Effector memory CD4-positive, alpha-beta T cell (primary cell): ENCODE results near the gene MGRN1.

Source experiments
- DNase-seq, 3 donors: peaks; one replicate each; pipeline ENCODE4 v3.0.0-alpha.2; 2020
- H3K27ac ChIP-seq: 2 replicates; pipeline ENCODE4 v1.7.0; 2013; ENCODE audit warnings: mild to moderate bottlenecking, low read length, moderate library complexity; ENCODE audit not compliant: insufficient read depth, poor library complexity, severe bottlenecking
- H3K27me3 ChIP-seq: replicated peaks from 2 replicates; pipeline ENCODE4 v1.7.0; 2013; ENCODE audit warnings: mild to moderate bottlenecking, low read length; ENCODE audit not compliant: insufficient read depth, control insufficient read depth, poor library complexity, severe bottlenecking
- H3K36me3 ChIP-seq: 2 replicates; pipeline ENCODE4 v1.7.0; 2013; ENCODE audit warnings: mild to moderate bottlenecking, low read length, moderate library complexity; ENCODE audit not compliant: control insufficient read depth, insufficient read depth
- H3K4me1 ChIP-seq: 2 replicates; pipeline ENCODE4 v1.7.0; 2013; ENCODE audit warnings: low read length, mild to moderate bottlenecking; ENCODE audit not compliant: control insufficient read depth, insufficient read depth, poor library complexity, severe bottlenecking
- H3K4me3 ChIP-seq: 2 replicates; pipeline ENCODE4 v1.7.0; 2013; ENCODE audit warnings: low read length, low read depth, mild to moderate bottlenecking; ENCODE audit not compliant: insufficient read depth, poor library complexity, severe bottlenecking
- H3K9me3 ChIP-seq: 2 replicates; pipeline ENCODE4 v1.7.0; 2013; ENCODE audit warnings: mild to moderate bottlenecking, low read length, moderate library complexity; ENCODE audit not compliant: control insufficient read depth

Gene MGRN1

GRCh38 chr16:4624827-4625559 lies 367 bp downstream of the MGRN1 start:
- H3K4me1 ChIP-seq, result peaks cover 14% of the 10 kb centered on the region
- H3K4me3 ChIP-seq, result peak overlapping the region; percentile 90
- no peaks in the 10 kb centered on the region for H3K27me3 ChIP-seq
- peak overlapping the region; percentile 88 for H3K27ac ChIP-seq
- H3K9me3 ChIP-seq, result no peaks in the 10 kb centered on the region
- H3K36me3 ChIP-seq, result no peaks in the 10 kb centered on the region
- DNase-seq, result peak; percentile 47 to 63 (median 58)

GRCh38 chr16:4625560-4626159 lies 1.0 kb downstream of the MGRN1 start:
- H3K4me1 ChIP-seq, result peaks cover 14% of the 10 kb centered on the region
- peak overlapping the region; percentile 90 for H3K4me3 ChIP-seq
- H3K9me3 ChIP-seq, result no peaks in the 10 kb centered on the region
- H3K27ac ChIP-seq, result peak overlapping the region; percentile 88
- H3K27me3 ChIP-seq, result no peaks in the 10 kb centered on the region
- no peak for DNase-seq
- H3K36me3 ChIP-seq, result no peaks in the 10 kb centered on the region

- peaks cover 14% of the 10 kb centered on the region for H3K4me1 ChIP-seq
- H3K27me3 ChIP-seq, result no peaks in the 10 kb centered on the region
- no peaks in the 10 kb centered on the region for H3K36me3 ChIP-seq
- no peaks in the 10 kb centered on the region for H3K9me3 ChIP-seq
- no peak for DNase-seq
- H3K27ac ChIP-seq, result peak overlapping the region; percentile 88
- H3K4me3 ChIP-seq, result no peak overlapping the region
These were observed 1.8 kb downstream of the MGRN1 start for GRCh38 chr16:4626396-4626795.

- Histone ChIP-seq H3K4me1 (peaks cover 14% of the 10 kb centered on the region), H3K9me3 (no peaks in the 10 kb centered on the region), H3K36me3 (no peaks in the 10 kb centered on the region), H3K4me3 (no peak overlapping the region), H3K27me3 (no peaks in the 10 kb centered on the region), H3K27ac (no peak overlapping the region)
- DNase-seq, result no peak
These were observed 3.7 kb downstream of the MGRN1 start for GRCh38 chr16:4628283-4628682.

GRCh38 chr16:4631444-4631843 lies 6.8 kb downstream of the MGRN1 start:
- peaks cover 2% of the 10 kb centered on the region for H3K4me1 ChIP-seq
- no peak overlapping the region for H3K27ac ChIP-seq
- H3K9me3 ChIP-seq, result no peaks in the 10 kb centered on the region
- DNase-seq, result no peak
- H3K36me3 ChIP-seq, result peaks cover 5% of the 10 kb centered on the region
- no peaks in the 10 kb centered on the region for H3K27me3 ChIP-seq
- no peak overlapping the region for H3K4me3 ChIP-seq

GRCh38 chr16:4633910-4634635 lies 9.4 kb downstream of the MGRN1 start:
- H3K4me1 ChIP-seq, result no peaks in the 10 kb centered on the region
- H3K4me3 ChIP-seq, result no peak overlapping the region
- no peak for DNase-seq
- no peak overlapping the region for H3K27ac ChIP-seq
- H3K36me3 ChIP-seq, result peaks cover 8% of the 10 kb centered on the region
- H3K27me3 ChIP-seq, result no peaks in the 10 kb centered on the region
- no peaks in the 10 kb centered on the region for H3K9me3 ChIP-seq

- H3K36me3 ChIP-seq, result peaks cover 8% of the 10 kb centered on the region
These were observed 10.1 kb downstream of the MGRN1 start for GRCh38 chr16:4634768-4635167.

GRCh38 chr16:4636196-4636595 lies 11.6 kb downstream of the MGRN1 start:
- no peaks in the 10 kb centered on the region for H3K4me1 ChIP-seq
- H3K27ac ChIP-seq, result no peak overlapping the region
- H3K4me3 ChIP-seq, result no peak overlapping the region
- no peak for DNase-seq
- H3K9me3 ChIP-seq, result no peaks in the 10 kb centered on the region
- no peaks in the 10 kb centered on the region for H3K27me3 ChIP-seq
- peaks cover 8% of the 10 kb centered on the region for H3K36me3 ChIP-seq

More at GRCh38 chr16:4634768-4635167, 10.1 kb downstream of the MGRN1 start:
- DNase-seq, result no peak
- H3K4me3 ChIP-seq, result no peak overlapping the region
- H3K27ac ChIP-seq, result no peak overlapping the region
- no peaks in the 10 kb centered on the region for H3K9me3 ChIP-seq
- H3K27me3 ChIP-seq, result no peaks in the 10 kb centered on the region
- H3K4me1 ChIP-seq, result no peaks in the 10 kb centered on the region

GRCh38 chr16:4637501-4638166 lies 13.0 kb downstream of the MGRN1 start:
- Histone ChIP-seq H3K27ac (no peak overlapping the region), H3K4me3 (no peak overlapping the region), H3K9me3 (no peaks in the 10 kb centered on the region), H3K27me3 (no peaks in the 10 kb centered on the region), H3K36me3 (peaks cover 8% of the 10 kb centered on the region), H3K4me1 (no peaks in the 10 kb centered on the region)
- DNase-seq, result no peak
